NCI-H2196 (cell line): ENCODE data around the gene CCNL2.
"Not testable (repeated sequence)": the region's sequence is repeated elsewhere in the genome, so short reads cannot be mapped to it uniquely, and the experiment has no call there.

ENCODE experiments used
- DNase-seq: peaks from one replicate; lab custom pipeline; 2025; ENCODE audit not compliant: unreplicated experiment; lab: John Stamatoyannopoulos, UW

Gene CCNL2

GRCh38 chr1:1399187-1399871 lies at the start of gene CCNL2:
Gene CCNL2, minus strand, starts transcription at chr1:1399335. Its CDS starts 29 bp downstream, at chr1:1399306.
- DNase-seq, result peak; percentile 99

DNA sequence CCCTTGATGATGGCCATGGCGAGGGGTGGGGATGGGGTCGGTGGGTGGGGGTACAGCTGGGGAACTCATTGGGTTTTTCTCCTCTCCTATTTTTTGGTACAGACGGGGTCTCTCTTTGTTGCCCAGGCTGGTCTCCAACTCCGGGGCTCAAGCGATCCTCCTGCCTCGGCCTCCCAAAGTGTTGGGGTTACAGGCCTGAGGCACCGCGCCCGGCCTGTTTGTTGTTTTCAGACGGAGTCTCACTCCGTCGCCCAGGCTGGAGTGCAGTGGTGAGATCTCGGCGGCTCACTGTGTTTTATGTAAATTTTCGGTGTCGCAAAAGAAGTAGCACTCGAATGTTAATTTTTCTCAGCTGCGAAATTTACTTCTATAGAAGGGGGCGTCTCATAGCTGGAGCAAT lies 47.5 kb upstream of the CCNL2 start:
- not testable (repeated sequence) for DNase-seq

GRCh38 chr1:1442069-1442770 lies 43.1 kb upstream of the CCNL2 start:
- no peak for DNase-seq

GRCh38 chr1:1441002-1441888 lies 42.1 kb upstream of the CCNL2 start:
- peak; percentile 27 for DNase-seq

GRCh38 chr1:1440262-1441001 lies 41.3 kb upstream of the CCNL2 start:
- DNase-seq, result no peak

GRCh38 chr1:1439546-1440261 lies 40.6 kb upstream of the CCNL2 start:
- DNase-seq, result no peak

DNA sequence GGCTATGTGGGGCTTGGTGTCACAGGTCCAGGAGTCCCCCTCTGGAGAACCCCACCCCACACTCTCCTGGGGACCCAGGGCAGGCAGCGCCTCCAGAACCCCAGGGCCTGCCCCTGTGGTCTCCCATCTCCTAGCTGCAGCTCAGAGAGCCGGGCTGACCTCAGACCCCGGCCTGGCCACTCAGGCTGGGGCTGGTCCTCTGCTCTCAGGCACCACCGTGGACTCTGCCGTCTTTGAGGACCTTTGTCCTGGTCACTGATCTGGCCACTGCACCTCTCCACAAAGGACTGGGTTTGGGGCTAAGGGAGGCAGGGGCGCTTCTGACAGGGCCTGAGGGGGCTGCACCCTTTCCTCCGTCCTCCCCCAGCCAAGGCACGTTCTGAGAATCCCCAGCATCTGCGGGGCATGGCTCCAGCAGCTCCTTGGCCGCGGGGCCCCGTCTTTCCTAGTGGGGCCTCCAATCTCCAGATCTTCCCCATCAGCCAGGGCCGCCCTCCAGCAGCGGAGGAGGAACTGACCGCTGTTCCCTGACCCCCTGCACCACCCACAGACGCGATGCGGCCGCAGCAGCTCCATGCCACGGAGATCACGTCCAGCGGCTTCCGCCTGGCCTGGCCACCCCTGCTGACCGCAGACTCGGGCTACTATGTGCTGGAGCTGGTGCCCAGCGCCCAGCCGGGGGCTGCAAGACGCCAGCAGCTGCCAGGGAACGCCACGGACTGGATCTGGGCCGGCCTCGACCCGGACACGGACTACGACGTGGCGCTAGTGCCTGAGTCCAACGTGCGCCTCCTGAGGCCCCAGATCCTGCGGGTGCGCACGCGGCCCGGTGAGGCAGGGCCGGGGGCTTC lies 39.6 kb upstream of the CCNL2 start:
- no peak for DNase-seq

DNA sequence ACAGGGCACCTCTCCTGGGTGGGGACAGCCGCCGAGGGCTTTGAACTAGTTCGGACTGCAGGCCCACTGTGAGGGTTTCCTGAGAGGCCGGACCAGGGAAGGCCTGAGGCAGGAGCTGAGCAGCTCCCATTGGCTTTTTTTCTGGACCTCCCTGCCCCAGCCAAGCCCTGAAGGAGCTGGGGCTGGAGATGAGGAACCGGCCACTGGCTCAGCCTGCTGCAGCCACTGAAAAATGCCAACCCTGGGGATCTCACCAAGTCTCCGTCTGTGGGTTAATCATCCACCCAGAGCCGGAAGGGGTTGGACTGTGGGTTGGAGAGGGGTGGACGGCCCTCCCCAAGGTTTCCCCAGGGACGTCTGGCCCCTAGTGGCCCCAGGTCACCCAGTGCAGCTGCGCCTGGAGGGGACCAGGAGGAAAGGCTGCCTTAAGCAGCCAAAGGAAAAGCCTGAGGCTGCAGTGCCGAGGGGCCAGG lies 38.8 kb upstream of the CCNL2 start:
- DNase-seq, result no peak

- DNase-seq, result no peak
These were observed 38.1 kb upstream of the CCNL2 start for GRCh38 chr1:1437033-1437903.

- no peak for DNase-seq
These were observed 37.5 kb upstream of the CCNL2 start for GRCh38 chr1:1436630-1437032.

DNA sequence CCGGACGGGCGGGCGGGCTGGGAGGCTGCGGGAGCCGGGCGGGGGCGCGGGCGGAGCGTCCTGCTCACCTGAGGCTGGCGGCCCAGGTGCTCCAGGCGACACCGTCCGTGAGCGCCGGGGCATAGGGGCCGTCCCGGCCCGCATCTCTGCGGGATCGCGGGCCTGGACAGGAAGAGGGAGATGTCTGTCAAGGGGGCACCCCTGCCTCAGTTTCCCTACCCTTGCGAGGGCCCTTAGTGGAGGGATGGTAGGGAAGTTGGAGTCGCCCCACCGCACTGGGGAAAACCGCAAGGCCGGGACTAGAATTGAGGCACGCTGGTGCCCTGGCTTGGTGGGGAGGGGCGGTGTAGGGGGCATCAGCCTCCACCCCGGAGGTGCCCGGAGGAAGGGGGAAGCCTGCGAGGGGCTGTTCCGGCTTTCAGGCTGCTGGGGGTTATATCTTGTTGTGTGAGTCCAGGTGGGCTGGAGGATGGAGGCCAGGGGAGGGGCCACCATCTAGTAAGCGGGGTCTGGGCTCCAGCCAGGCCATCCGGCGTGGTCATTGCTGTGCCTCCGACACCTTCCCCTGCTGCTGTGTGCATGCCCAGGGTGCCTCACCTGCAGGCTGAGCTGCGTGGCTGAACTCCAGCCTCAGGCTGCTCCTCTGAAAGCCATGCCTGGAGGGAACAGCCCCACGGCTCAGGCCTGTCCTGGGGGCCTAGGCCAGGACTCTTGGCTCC lies 36.9 kb upstream of the CCNL2 start:
- DNase-seq, result no peak

GRCh38 chr1:1435106-1435903 lies 36.2 kb upstream of the CCNL2 start, which contains the start of gene VWA1:
Gene VWA1, plus strand, starts transcription at chr1:1435690. Its CDS starts 59 bp downstream, at chr1:1435749.
- DNase-seq, result peak; percentile 78

GRCh38 chr1:1434824-1435105 lies 35.6 kb upstream of the CCNL2 start:
- no peak for DNase-seq

DNA sequence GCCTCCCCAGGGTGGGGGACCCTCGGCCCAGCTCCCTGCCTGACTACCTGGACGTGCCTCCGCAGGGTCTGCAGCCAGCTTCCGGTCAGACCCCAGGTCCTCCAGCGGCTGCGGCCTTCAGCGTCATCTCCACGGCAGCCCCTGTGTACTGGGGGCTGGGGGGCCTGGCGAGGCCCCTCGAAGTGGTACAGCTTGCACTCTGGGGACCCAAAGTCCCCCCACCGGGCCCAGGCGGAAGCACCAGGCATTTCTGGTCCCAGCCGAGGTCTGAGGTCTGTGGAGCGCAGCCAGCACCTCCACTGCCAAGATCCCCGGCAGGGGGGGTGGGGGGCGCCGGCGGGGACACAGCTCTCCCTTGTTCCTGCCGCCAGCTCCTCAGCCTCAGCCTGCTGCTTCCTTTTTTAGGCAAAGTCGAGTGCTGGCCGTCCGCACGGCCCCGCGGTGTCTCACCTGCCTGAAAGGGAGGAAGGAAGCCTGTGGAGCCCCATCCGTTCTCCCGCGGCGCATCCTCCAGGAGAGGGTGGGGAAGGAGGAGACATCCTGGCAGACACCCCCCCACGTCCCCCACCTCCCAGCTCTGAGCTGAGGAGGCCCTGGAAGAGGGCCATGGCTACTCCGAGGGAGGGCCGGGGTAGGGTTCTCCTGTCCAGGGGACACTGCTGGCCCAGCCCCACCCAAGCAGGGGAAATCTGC lies 35.1 kb upstream of the CCNL2 start:
- peak; percentile 83 for DNase-seq

DNA sequence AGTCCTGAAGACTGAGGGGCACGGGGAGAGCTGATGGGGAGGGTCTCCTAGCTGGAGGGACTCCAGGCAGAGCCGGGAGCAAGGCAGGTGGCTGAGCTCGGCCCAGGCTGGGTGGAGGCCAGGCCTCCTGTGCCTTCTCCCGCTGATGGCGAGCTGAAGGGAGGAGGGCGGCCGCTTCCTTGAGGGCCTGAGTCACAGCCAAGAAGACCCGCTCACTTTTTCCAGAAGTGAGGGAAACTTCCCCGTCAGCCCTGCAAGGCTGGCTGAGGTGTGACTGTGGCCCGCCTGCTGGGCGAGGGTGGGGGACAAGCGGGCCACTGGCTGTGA lies 34.6 kb upstream of the CCNL2 start:
- peak; percentile 65 for DNase-seq

GRCh38 chr1:1432951-1433803 lies 34.0 kb upstream of the CCNL2 start:
- peak; percentile 89 for DNase-seq
